Renal cortex interstitium (tissue), 15 donors: Measurements from ENCODE around the gene BCAR3. TPM values are rescaled to one million over a fixed set of nuclear protein-coding genes. Genes with fewer than 3 reads are reported as not detected.
A peak's percentile ranks its signal among the peaks of the same experiment; 100 is the strongest.

ENCODE experiments used
- DNase-seq, 11 donors: peaks; one replicate each; pipeline ENCODE4 v3.0.0-alpha.2; 2013; ENCODE audit warnings: low read depth in 9 of 11, low spot score in 4 of 11; ENCODE audit errors: extremely low read depth in 1 of 11
- long read RNA-seq, 16 experiments: transcript quantifications; one replicate each; lab custom pipeline, GENCODE V29; 2026
- polyA plus RNA-seq, 3 donors: library from polyadenylated mRNA; unstranded; fragments of 120-200 nt; gene quantifications; one replicate each; pipeline ENCODE4 v1.2.1, GENCODE V29; 2013; ENCODE audit not compliant: insufficient read length in 3 of 3

BCAR3 gene
- polyA plus RNA-seq, result 10 to 100 TPM; 22.4 to 24.5 (median 23.1) TPM
- long read RNA-seq, donor 1, partial matches to known transcripts, result 0 of 4 reads
- long read RNA-seq, donor 1, other reads (novel, unspliced or antisense), result 0 of 4 reads
- long read RNA-seq, donor 2, partial matches to known transcripts, result 0 of 1 reads
- long read RNA-seq, donor 2, other reads (novel, unspliced or antisense), result 0 of 1 reads
- long read RNA-seq, donor 3, partial matches to known transcripts, result 0 of 4 reads
- long read RNA-seq, donor 3, other reads (novel, unspliced or antisense), result 0 of 4 reads
- long read RNA-seq, donor 4, partial matches to known transcripts, result 0 of 2 reads
- long read RNA-seq, donor 4, other reads (novel, unspliced or antisense), result 0 of 2 reads
- long read RNA-seq, donor 5, result 0 reads
- long read RNA-seq, donor 6, partial matches to known transcripts, result 6 of 7 reads
- long read RNA-seq, donor 6, other reads (novel, unspliced or antisense), result 0 of 7 reads
- long read RNA-seq, donor 7, partial matches to known transcripts, result 0 of 3 reads
- long read RNA-seq, donor 7, other reads (novel, unspliced or antisense), result 0 of 3 reads
- long read RNA-seq, donor 8, partial matches to known transcripts, result 0 of 1 reads
- long read RNA-seq, donor 8, other reads (novel, unspliced or antisense), result 0 of 1 reads
- long read RNA-seq, donor 9, result 0 reads
- long read RNA-seq, donor 10, partial matches to known transcripts, result 0 of 2 reads
- long read RNA-seq, donor 10, other reads (novel, unspliced or antisense), result 0 of 2 reads
- long read RNA-seq, donor 11, partial matches to known transcripts, result 0 of 4 reads
- long read RNA-seq, donor 11, other reads (novel, unspliced or antisense), result 0 of 4 reads
- long read RNA-seq, donor 12, partial matches to known transcripts, result 0 of 1 reads
- long read RNA-seq, donor 12, other reads (novel, unspliced or antisense), result 0 of 1 reads
- long read RNA-seq, donor 13, partial matches to known transcripts, result 11 of 14 reads
- long read RNA-seq, donor 13, other reads (novel, unspliced or antisense), result 0 of 14 reads
- long read RNA-seq, donor 14, partial matches to known transcripts, result 0 of 1 reads
- long read RNA-seq, donor 14, other reads (novel, unspliced or antisense), result 0 of 1 reads
- long read RNA-seq, donor 15, result 0 reads
- long read RNA-seq, donor 16, partial matches to known transcripts, result 6 of 11 reads
- long read RNA-seq, donor 16, other reads (novel, unspliced or antisense), result 0 of 11 reads

DNA sequence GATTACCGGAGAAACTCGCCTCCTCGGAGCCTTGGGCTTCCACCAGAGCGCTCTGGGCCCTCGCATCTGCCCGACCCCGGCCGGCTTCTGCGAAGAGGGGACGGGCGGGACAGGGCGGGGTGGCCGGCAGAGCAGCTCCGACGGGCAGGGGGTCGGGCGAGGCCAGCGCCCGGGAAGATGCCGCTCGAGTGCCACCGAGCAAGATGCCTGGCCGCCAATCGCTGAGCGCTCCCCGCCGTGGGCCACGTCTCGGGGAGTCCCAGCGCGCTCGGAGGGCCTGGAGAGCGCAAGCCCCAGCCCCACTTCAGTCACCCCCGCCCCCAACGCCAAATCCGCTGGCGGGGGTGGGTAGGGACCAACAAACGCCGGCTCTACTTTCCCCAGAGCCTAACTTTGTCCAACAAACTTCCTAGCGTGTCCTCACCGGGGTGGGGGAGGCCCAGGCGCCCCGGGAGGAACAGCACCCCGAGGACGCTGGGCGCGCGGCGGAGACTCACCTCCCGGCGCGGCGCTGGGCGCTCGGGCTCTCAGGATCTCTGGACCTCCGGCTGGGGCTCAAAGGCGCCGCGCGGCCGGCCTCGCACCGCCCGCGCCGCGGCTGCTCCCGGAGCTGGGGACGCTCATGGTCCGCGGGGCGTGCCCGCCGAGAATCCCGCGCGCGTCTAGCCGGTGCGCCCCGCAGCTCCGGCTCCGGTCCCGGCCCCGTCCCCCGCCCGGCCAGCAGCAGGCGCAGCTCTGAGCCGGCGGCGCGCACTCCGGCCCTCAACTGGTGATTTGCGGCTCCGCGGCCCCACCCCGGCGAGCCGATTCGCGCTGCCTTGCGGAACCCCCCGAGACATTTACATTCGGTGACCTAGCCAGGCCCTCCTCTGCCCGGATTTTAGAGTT lies at the start of gene BCAR3:
Gene BCAR3 (minus strand): TSS at position 737 of the 888 bp plus-strand sequence. CDS start 6,907 bp downstream, outside the sequence.
- peak in 6 of 11 donors; percentile 43 to 67 (median 59) for DNase-seq

DNA sequence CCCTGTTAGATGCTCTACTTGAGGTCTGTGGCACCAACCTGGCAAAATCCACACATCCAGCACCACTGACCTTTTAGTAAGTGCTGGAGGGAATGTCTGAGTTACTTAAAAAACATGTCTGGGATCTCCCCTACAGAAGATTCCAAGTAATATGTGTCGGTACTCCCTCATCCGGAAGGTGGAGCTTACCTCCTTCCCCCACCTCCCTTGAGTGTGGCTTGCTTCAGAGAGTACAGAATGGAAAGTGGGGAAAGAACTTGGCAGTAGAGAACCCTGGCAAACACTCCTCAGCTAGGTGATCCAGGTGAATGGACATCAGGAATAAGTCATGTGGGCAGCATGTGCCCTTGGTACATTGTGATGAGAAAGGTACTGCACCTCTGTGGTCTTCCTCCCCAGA lies 49.0 kb upstream of the BCAR3 start:
- no peak for DNase-seq

DNA sequence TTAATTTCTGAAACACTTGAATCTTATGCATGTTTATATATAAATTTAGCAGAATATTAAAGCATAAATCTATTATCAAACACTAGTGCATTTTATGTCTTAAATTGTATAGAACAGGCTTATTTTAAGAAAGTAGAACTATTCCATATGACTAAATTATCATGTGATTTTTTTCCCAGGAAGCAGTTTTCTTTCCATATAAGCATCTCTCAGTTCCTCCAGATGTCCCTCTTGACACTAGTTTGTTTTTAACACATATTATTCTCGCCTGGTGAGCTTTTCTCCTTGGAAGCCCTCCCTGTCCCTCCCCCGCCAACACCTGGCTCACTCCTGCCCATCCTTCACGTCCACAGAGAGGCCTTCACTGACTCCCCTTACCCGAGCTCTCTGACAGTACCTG lies 48.3 kb upstream of the BCAR3 start:
- DNase-seq, result no peak

DNA sequence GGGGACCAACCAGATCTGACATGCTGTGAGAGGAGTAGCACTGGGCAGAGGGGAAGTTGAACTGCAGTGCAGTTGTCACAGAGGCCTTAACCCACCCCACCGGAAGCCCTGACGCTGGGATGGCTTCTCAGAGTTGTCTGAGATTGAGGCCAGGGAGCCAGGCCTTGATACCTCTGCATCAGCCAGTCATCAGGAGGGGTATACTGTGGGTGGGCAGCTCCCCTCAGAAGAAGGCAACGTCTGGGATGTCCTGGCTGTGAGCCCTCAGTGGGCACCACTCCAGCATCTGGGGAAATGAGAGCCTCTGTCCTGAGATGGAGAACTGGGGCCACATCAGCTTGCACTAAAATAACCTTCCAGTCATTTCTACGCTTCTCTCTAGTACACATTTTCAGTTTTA lies 47.9 kb upstream of the BCAR3 start:
- no peak for DNase-seq

DNA sequence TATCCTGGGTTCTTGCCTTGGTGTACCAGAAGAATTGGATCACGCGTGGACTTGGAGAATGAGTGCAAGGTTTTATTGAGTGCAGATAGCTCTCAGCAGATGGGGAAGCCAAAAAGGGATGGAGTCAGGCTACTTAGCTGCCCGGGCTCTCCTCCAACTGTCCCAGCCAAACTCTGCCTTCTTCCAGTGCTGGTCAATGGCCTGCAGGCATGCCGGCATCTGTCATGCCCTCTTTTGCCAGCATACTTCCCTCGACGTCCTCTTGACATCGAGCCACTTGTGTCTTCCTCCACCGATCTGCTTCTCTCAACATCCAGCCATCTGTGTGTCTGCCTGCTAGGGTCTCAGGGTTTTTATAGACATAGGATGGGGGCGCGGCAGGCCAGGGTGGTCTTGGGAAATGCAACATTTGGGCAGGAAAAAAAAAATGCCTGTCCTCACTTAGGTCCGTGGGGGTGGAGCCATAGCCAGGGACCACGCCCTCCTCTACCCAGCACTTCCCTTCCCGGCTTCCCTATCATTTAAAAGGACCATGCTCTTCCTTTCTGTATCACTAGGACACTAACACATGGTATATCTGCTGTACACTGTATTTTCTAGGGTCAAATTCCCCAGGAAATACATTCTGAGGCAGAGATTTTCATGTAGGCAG lies 47.0 kb upstream of the BCAR3 start:
- no peak for DNase-seq

DNA sequence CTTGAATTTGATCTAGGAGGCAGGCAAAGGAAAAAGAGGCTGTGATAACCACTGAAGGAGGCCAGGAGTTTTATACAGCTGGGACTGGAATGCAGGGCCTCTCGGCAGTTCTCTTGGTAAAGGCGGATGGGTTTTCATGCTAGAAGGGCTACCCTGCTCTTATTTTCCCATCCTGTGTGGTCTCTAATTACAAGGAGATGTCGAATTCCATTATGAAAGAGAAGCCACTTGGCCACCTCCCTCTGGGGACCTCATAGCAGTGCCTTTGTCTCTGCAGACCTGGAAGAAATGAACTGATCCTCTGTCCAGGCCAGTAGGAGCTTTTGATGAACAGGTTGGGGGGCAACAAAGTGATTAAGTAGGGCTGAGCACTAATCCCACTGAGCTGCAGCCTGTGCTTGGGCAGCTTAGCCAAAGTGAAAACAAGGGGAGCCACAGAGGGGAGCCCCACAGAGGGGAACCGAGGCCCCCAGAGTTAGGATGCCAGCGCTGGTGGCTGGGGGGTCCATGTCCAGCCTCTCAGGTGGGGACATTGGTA lies 42.2 kb upstream of the BCAR3 start:
- DNase-seq, result no peak

DNA sequence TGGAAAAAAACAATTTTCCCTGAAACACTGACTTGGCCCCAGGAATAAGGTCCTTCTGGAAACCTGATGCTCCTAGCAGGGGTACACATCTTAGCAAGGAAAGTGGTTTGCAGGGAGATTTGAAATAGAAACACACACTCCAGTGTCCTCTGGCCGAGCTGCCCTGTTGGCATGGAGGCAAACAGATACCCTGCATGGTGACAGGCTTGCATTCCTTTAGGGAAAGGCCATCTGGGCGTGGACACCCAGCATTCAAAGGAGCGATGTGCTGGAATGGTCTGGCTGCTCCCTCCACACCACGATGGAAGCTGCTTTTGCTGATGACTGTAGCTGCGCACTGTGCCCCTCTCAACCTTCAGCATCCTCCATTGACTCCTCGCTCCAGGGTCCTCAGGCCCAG lies 41.5 kb upstream of the BCAR3 start:
- no peak for DNase-seq

DNA sequence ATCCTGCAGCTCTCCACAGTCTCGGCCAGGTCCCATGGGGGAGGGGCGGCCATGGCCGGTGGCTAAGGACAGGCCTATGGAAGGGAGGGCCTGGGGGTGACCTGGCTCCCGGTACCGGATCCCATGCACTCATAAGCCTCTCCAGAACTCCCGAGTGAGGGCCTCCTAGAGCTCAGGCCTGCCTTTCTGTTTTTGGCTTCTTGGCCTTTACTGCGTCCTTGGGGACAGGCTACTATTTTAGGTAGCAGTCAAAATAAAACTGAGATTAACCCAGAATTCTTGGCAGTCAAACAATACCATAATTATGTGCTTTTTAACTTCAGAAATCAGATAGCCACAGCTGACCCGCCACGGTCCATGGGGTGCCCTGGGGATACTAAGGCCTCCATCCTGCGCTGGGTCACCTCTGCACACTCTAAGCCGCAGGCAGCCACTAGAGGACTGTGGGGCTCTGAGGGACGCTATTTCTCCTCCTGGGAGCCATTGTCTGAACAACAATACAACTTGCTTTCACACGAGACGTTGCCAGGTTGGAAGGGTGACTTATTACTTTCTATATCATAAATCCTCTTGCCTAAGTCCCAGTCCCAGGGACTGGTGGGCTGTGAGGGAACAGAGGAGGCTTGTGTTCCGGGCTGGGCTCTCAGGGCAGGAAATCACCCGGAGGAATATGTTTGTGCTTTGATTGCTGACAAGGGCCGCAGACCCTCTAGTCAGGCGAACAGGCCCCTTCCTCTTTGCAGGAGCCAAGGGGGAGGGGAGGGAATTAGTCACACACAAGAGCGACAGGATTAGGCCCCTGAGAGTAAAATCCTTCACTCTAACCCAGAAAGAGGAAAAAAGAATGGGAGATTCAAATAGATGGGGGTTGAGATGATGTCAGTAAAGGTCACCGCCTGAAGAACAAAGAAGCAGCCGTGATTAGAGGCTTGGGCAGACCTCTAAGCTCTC lies 40.7 kb upstream of the BCAR3 start:
- DNase-seq, result peak in 3 of 11 donors; percentile 23 to 57 (median 33)

DNA sequence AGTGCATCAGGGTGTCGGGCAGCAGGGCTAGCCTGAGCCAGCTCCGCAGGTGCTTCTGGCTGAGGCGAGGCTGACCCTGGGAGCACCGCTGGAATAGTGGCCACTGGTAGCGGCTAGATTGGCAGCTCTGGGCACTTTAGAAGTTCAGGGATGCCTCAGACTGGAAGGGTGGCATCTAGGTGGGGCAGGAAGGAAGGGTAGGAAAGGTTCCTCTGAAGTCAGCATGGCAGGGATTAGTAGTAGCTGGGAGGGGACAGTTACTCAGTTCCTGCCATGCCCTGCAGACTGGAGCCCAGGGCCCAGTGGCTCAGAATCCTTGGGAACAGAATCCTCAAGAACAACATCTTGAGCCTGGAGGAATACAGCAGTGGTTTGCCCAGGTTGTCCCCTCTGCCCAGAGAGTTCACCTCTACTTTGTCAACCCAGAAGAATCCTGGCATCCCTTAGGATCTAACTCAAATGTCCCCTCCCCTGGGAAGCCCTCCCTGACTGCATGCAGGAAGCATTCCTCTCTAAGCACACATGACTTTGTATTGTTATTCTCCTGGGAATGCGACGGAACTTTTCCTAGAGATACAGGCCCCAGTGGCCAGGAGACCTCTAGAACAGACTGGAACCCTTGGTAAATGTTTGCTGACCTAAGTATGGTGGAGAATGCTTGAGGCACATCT lies 39.5 kb upstream of the BCAR3 start:
- DNase-seq, result no peak

DNA sequence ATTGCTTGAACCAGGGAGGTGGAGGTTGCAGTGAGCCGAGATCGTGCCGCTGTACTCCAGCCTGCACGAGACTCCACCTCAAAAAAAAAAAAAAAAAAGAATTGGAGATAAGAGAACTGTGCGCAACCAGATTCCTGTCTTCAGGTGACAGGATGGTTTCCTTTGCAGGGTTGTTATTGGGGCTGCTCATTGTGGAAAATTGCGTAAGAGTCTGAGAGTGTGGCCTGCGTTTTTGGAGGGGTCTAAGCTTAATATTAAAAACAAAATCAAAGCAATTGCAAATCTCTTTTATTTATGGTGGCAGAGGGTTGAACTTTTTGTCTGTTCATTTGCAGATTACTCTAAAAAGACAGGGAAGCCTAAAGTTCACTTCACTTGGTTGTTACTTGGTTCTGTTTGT lies 36.0 kb upstream of the BCAR3 start:
- DNase-seq, result no peak

DNA sequence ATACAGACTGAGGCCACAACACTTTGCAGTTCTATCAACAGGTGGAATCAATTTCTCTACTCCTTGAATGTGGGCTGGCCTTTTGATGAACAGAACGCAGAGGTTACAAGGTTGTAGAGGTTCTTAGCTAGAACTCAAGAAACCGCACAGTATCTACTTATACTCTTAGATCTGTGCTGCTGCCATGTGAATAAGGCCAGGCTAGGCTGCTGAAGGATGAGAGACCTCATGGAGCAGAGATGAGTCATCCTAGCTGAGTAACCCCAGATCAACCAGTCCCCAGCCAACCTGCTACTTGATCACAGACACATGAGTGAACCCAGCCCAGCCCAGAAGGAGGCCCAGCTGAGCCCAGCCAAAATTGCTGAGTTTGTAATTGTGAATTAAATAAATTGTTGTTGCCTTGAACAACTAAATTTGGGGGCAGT lies 35.3 kb upstream of the BCAR3 start:
- no peak for DNase-seq

DNA sequence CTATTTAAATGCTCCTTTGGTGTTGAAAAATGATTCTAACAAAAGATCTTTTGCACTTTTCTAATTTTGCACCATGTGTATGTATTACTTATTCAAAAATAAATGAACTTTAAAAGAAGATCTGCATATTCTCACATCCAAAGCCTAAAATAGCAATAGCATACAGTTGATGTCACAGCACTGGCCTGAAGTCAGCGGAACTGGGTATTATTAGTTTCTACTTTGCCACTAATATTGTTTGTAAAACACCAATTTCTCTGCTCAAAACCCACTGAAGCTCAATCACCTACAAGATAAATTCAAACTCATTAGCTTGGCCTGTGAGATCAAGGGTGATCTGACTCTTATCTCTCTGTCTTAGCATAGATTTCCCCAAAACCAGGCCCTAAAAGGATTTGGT lies 34.5 kb upstream of the BCAR3 start:
- DNase-seq, result no peak

DNA sequence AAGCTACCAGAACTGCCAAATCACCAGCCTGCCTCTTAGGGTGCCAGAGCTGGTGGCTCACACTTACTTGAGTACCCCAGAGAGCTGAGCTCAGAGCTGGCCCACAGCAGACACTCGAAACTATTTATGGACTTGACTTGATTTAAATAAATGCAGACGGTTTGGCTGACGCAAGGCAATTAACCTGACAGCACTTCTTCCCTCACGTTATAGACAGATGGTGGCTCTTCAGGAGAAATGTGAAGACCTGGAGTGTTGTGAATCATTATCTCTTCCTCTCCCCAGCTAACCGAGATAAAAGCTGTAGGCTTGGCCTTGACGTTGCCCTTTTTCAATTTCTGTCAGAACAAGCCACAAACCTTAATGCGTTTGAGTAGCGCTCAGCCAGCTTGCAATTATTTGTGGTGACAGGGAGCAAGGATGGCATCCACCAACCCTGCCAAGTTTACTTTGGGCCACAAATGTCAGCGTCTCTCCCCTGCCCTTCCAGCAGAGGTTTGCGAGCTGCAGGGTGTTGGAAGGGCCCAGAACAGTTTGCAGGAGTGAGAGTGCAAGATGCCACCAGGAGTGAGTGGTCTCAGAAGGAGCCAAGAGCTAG lies 34.0 kb upstream of the BCAR3 start:
- DNase-seq, result no peak

DNA sequence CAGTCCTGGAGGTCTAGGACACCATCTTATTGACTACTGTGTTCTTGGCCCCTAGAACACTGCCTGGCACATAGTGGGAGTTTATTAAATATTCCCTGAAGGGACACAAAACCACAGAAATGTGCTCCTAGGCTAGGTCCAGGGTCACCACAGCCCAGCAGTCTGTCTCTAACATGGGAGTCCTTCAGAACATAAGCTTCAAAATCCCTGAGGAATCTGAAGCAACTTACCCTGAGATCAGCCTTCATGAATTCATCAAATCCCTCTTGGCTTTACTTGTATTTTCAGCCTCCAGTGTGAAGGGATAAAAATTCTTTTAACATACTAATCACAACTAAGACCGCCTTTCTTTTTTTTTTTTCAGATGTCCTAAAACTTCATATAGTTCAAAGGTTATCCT lies 32.7 kb upstream of the BCAR3 start:
- no peak for DNase-seq

DNA sequence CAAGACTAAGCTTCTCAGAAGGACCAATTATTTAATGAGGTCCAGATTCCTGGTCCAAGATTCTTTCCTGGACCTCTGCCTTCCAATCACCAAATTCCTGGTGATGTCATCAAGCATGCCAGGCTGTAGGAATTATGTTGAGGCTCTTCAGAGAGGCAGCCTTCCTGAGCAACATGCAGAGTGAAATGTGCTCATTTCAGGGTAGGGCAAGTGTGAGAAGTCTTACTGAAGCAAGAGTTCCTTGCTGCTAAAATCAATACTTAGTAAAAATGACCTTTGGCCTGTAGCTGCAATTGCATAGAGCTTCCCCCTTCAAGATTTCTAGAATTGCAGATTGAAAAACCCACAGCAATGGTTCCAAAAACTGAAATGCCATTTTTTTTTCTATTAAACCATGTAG lies 31.7 kb upstream of the BCAR3 start:
- DNase-seq, result no peak

DNA sequence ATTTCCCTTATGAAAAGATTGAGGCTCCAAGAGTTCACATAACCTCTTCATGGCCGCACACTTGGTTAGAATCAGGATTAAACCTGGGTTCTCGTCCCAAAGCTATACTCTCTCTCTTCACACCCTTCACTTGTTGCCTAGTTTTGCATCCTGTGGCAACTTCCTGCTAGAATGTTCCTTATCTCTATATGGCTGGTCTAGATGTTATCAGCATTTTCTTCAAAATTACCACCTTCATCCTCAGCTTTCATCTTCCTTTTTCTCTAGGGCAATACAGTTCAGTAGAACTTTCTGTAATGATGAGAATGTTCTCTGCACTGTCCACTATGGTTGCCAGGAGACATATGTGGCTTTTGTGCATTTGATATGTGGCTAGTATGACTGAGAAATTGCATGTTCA lies 31.1 kb upstream of the BCAR3 start:
- DNase-seq, result no peak
